Activated CD8-positive, alpha-beta memory T cell treated with anti-CD3 and anti-CD28 coated beads for 1 hour (primary cell): ENCODE data around the gene TARBP2.

ENCODE experiments used
- DNase-seq, 2 donors: peaks; one replicate each; pipeline ENCODE4 v3.0.0-alpha.2; 2020; ENCODE audit warnings: low read depth in 1 of 2; ENCODE audit errors: extremely low read depth in 1 of 2

Gene TARBP2

GRCh38 chr12:53552361-53553327 lies 51.6 kb downstream of the TARBP2 start:
- no peak for DNase-seq
